HG02610 (cell line): Measurements from ENCODE around the gene GDAP2.

ENCODE experiments used
- ATAC-seq: cut with Tn5 transposase; IDR thresholded peaks from one replicate; pipeline ENCODE4 v1.9.1; 2021; ENCODE audit warnings: mild to moderate bottlenecking, moderate library complexity; ENCODE audit not compliant: unreplicated experiment

Gene GDAP2

GRCh38 chr1:117842408-117843170, 86.8 kb downstream of the GDAP2 start:
- ATAC-seq, result no peak

- no peak for ATAC-seq
Measured at GRCh38 chr1:117841117-117841650, 88.2 kb downstream of the GDAP2 start.

- no peak for ATAC-seq
Measured at GRCh38 chr1:117838911-117839310, 90.5 kb downstream of the GDAP2 start.

- no peak for ATAC-seq
Measured at GRCh38 chr1:117836069-117836468, 93.4 kb downstream of the GDAP2 start.

- no peak for ATAC-seq
Measured at GRCh38 chr1:117834416-117834815, 95.0 kb downstream of the GDAP2 start.

- no peak for ATAC-seq
Measured at GRCh38 chr1:117832453-117832852, 97.0 kb downstream of the GDAP2 start.

- no peak for ATAC-seq
Measured at GRCh38 chr1:117830222-117830621, 99.2 kb downstream of the GDAP2 start.

- ATAC-seq, result no peak
Measured at GRCh38 chr1:117828201-117828600, 101.2 kb downstream of the GDAP2 start.

GRCh38 chr1:117826540-117827078, 102.8 kb downstream of the GDAP2 start:
- ATAC-seq, result no peak

GRCh38 chr1:117826119-117826518, 103.3 kb downstream of the GDAP2 start:
- ATAC-seq, result no peak

GRCh38 chr1:117825414-117825813, 104.0 kb downstream of the GDAP2 start:
- ATAC-seq, result no peak

GRCh38 chr1:117824616-117825015, 104.8 kb downstream of the GDAP2 start:
- no peak for ATAC-seq

- ATAC-seq, result no peak
Measured at GRCh38 chr1:117821774-117822482, 107.5 kb downstream of the GDAP2 start.

GRCh38 chr1:117821382-117821755, 108.1 kb downstream of the GDAP2 start:
- no peak for ATAC-seq

GRCh38 chr1:117820694-117821381, 108.6 kb downstream of the GDAP2 start:
- ATAC-seq, result no peak

- no peak for ATAC-seq
Measured at GRCh38 chr1:117820096-117820495, 109.3 kb downstream of the GDAP2 start.

- ATAC-seq, result no peak
Measured at GRCh38 chr1:117819301-117819700, 110.1 kb downstream of the GDAP2 start.

GRCh38 chr1:117818456-117818855, 111.0 kb downstream of the GDAP2 start:
- ATAC-seq, result no peak

- no peak for ATAC-seq
Measured at GRCh38 chr1:117817629-117818028, 111.8 kb downstream of the GDAP2 start.

- no peak for ATAC-seq
Measured at GRCh38 chr1:117815926-117816325, 113.5 kb downstream of the GDAP2 start.
